DOHH2 (cell line): Measurements from ENCODE around the gene SPTBN2.

ENCODE experiments used
- CTCF ChIP-seq: fragments of 200-600 bp; sonication (generic); IDR thresholded peaks from one replicate; pipeline ENCODE4 v1.5.1; 2014; ENCODE audit warnings: antibody characterized with exemption, mild to moderate bottlenecking, low read depth, low read length; ENCODE audit not compliant: poor library complexity, severe bottlenecking
- EZH2phosphoT487 ChIP-seq: fragments of 200-600 bp; sonication (generic); IDR thresholded peaks from 2 replicates; pipeline ENCODE4 v1.6.1; 2017; ENCODE audit warnings: borderline replicate concordance, mild to moderate bottlenecking, antibody characterized with exemption, low read length, moderate library complexity, mixed read lengths

GRCh38 chr11:66704659-66705360, 24.2 kb downstream of the SPTBN2 start:
- no peak for TF ChIP-seq CTCF
- no peak for TF ChIP-seq EZH2phosphoT487
